HG03432 (cell line): ENCODE measurements around the gene NUDT3.

Experiments
- ATAC-seq: cut with Tn5 transposase; IDR thresholded peaks from one replicate; pipeline ENCODE4 v1.9.1; 2021; ENCODE audit warnings: mild to moderate bottlenecking, moderate library complexity; ENCODE audit not compliant: unreplicated experiment

NUDT3 gene

GRCh38 chr6:34242252-34243130 lies 150.0 kb downstream of the NUDT3 start:
- no peak for ATAC-seq

- no peak for ATAC-seq
These were observed 150.9 kb downstream of the NUDT3 start for GRCh38 chr6:34241351-34242215.

GRCh38 chr6:34240329-34241248 lies 151.9 kb downstream of the NUDT3 start:
- no peak for ATAC-seq

GRCh38 chr6:34239893-34240292 lies 152.6 kb downstream of the NUDT3 start:
- ATAC-seq: no peak

GRCh38 chr6:34239500-34239825 lies 153.0 kb downstream of the NUDT3 start:
- ATAC-seq: no peak

GRCh38 chr6:34238585-34239499 lies 153.6 kb downstream of the NUDT3 start:
- ATAC-seq: no peak

- ATAC-seq: no peak
These were observed 154.5 kb downstream of the NUDT3 start for GRCh38 chr6:34237722-34238584.

GRCh38 chr6:34237316-34237721 lies 155.2 kb downstream of the NUDT3 start:
- ATAC-seq: peak; percentile 18

- ATAC-seq: peak; percentile 72
These were observed 155.8 kb downstream of the NUDT3 start, which contains the start of gene HMGA1 for GRCh38 chr6:34236443-34237315. Gene HMGA1, plus strand, starts transcription at chr6:34236873. Its CDS starts 3,908 bp downstream, at chr6:34240781.

GRCh38 chr6:34236131-34236442 lies 156.4 kb downstream of the NUDT3 start:
- ATAC-seq: no peak

- ATAC-seq: no peak
These were observed 156.9 kb downstream of the NUDT3 start for GRCh38 chr6:34235307-34236130.

GRCh38 chr6:34234667-34235306 lies 157.7 kb downstream of the NUDT3 start:
- no peak for ATAC-seq

- no peak for ATAC-seq
These were observed 158.6 kb downstream of the NUDT3 start for GRCh38 chr6:34233867-34234266.

GRCh38 chr6:34232901-34233300 lies 159.6 kb downstream of the NUDT3 start:
- no peak for ATAC-seq

- no peak for ATAC-seq
These were observed 160.7 kb downstream of the NUDT3 start for GRCh38 chr6:34231566-34232336.
